ENCODE results near the gene ROR2. TPM values are rescaled to one million over a fixed set of nuclear protein-coding genes. Genes with fewer than 3 reads are reported as not detected.

ROR2 gene
- total RNA-seq, 4 donors from 2014 or later = 4.2 to 23.2 (median 11.2) TPM

DNA sequence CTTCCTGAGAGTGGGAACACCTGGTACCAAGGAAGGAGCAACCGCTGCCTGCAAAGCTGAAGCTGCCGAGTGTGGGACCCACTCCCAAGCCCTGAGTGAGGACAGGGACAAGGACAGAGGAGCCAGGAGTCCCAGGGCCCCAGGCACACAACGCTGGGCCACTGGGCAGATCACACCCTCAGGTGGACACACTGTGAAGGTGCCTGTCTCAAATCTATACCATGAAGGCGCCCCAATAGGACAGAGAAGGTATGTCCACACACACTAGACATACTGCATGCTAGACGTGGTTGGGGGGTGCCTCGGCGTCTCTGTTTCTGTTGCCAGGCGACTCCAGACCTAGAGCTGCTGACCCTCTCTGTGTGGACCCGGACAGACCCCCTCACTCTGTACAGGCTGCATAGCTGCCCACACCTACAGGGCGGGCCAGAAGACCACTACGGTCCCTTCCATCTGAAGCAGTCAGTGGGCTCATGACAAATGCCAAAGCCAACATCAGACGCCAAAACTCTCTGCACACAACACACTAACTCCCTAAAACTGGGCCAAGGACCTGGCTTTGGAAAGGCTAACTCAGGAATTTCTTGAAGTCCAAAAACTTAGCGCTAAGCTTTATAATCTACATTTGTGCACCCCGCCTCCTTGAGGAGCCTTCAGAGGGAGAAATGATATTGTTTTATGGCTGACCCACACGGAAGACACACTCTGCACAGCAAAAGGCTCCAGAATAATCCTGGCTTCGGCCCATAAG, 60.7 kb downstream of the ROR2 start:
- Histone ChIP-seq H3K4me3 (no peak overlapping the region), H3K36me3 (no peaks in the 10 kb centered on the region), H3K9me3 (no peaks in the 10 kb centered on the region), H3K27ac (peak overlapping the region in 3 of 4 donors; percentile 27 to 58 (median 44)), H3K27me3 (no peaks in the 10 kb centered on the region), H3K4me1 (peaks cover 12 to 50% (median 26%) of the 10 kb centered on the region in 4 donors)
- 68 to 75% methylated on average over 4 to 15 of the region's 16 CpGs for WGBS, 2 donors (ENCODE audit: low coverage in 1 of 2)
- in situ Hi-C loops (cut with MboI; ENCODE audit: low pct_ligation_motif_present in 1 of 4, low pct_unique_long_range_greater_than_20kb in 1 of 4, low sequenced_read_pairs in 3 of 4) = no loop called here
- DNase-seq = no peak
- intact Hi-C loops (cut with DNase I; ENCODE audit: low total_unique reads) = no loop called here
- TF ChIP-seq POLR2AphosphoS5 (IDR thresholded peaks at IDR 0.05) (no peak), POLR2A (IDR thresholded peaks at IDR 0.05) (no peak), EP300 (IDR thresholded peaks at IDR 0.05; ENCODE audit: low read depth) (no peak)
- TF ChIP-seq, protein P1, sequence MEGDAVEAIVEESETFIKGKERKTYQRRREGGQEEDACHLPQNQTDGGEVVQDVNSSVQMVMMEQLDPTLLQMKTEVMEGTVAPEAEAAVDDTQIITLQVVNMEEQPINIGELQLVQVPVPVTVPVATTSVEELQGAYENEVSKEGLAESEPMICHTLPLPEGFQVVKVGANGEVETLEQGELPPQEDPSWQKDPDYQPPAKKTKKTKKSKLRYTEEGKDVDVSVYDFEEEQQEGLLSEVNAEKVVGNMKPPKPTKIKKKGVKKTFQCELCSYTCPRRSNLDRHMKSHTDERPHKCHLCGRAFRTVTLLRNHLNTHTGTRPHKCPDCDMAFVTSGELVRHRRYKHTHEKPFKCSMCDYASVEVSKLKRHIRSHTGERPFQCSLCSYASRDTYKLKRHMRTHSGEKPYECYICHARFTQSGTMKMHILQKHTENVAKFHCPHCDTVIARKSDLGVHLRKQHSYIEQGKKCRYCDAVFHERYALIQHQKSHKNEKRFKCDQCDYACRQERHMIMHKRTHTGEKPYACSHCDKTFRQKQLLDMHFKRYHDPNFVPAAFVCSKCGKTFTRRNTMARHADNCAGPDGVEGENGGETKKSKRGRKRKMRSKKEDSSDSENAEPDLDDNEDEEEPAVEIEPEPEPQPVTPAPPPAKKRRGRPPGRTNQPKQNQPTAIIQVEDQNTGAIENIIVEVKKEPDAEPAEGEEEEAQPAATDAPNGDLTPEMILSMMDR (IDR thresholded peaks at IDR 0.05) = no peak

DNA sequence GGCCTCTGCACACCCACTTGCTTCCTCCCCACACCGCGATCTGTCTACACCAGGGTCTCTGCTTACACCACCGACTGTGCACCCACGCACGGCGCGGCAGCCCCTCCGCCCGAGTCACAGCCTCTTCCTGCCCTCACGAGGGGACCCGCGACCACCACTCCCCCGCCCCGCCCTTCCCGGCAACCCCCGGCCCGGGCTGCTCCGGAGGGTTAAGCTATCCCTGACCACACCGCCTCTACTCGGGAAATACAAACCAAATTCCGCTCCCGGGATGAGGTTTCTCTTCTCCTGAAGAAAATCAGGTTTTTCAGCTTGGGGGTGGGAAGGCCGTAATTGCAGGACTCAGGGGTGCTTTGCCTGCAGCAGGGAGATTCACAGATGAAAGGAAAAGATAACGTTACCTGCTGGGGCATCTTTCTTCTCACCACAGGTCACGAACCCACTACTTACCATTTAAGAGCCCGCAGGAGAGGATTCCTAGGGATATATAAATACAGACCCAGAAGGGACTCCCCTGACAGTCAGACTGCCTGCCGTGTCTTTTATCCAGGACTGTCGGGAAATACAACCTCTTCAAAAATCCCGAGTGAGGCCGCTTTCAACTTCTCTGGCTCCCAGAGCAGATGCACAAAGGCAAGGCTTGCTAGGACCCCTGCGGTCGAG, 63.5 kb downstream of the ROR2 start:
- DNase-seq = no peak
- Histone ChIP-seq H3K4me3 (no peak overlapping the region), H3K36me3 (no peaks in the 10 kb centered on the region), H3K4me1 (peaks cover 12 to 41% (median 25%) of the 10 kb centered on the region in 4 donors), H3K27me3 (no peaks in the 10 kb centered on the region), H3K9me3 (no peaks in the 10 kb centered on the region), H3K27ac (no peak overlapping the region)
- intact Hi-C loops (cut with DNase I; ENCODE audit: low total_unique reads) = no loop called here
- in situ Hi-C loops (cut with MboI; ENCODE audit: low pct_ligation_motif_present in 1 of 4, low pct_unique_long_range_greater_than_20kb in 1 of 4, low sequenced_read_pairs in 3 of 4) = no loop called here
- TF ChIP-seq EP300 (IDR thresholded peaks at IDR 0.05; ENCODE audit: low read depth) = no peak
- TF ChIP-seq POLR2AphosphoS5 (IDR thresholded peaks at IDR 0.05) = no peak
- TF ChIP-seq POLR2A (IDR thresholded peaks at IDR 0.05) = no peak
- TF ChIP-seq, protein P1 (IDR thresholded peaks at IDR 0.05) = no peak
- WGBS, 2 donors (ENCODE audit: low coverage in 1 of 2) = 81% methylated on average over 9 to 32 of the region's 32 CpGs

DNA sequence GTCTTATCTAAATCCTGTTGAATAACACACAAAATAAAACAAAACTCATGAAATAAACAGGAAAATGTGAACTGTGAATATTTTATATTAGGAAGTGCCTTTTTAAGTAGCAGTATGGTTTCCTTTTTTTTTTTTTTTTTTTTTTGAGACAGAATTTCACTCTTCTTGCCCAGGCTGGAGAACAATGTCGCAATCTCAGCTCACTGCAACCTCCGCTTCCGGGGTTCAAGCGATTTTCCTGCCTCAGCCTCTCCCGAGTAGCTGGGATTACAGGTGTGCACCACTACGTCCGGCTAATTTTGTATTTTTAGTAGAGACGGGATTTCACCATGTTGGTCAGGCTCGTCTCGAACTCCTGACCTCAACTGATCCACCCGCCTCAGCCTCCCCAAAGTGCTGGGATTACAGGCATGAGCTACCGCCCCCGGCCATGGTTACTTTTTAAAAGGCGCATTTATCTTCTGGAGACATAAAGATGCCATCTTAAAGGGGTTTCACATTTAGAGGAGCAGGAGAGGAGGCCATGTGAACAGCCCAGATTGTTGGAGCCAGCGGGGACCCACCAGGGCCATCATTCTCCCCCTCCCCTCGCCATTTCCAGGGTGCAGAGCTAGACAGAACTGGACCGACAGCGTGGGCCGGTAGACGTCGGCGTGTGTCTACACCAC, 64.1 kb downstream of the ROR2 start:
- H3K27me3 ChIP-seq = no peaks in the 10 kb centered on the region
- in situ Hi-C loops (cut with MboI; ENCODE audit: low pct_ligation_motif_present in 1 of 4, low pct_unique_long_range_greater_than_20kb in 1 of 4, low sequenced_read_pairs in 3 of 4) (no loop called here), intact Hi-C loops (cut with DNase I; ENCODE audit: low total_unique reads) (no loop called here)
- H3K9me3 ChIP-seq = no peaks in the 10 kb centered on the region
- no peak overlapping the region for H3K27ac ChIP-seq
- H3K4me1 ChIP-seq = peaks cover 12 to 35% (median 25%) of the 10 kb centered on the region in 4 donors
- no peak overlapping the region for H3K4me3 ChIP-seq
- DNase-seq = no peak
- no peaks in the 10 kb centered on the region for H3K36me3 ChIP-seq
- TF ChIP-seq POLR2A (IDR thresholded peaks at IDR 0.05) = no peak
- TF ChIP-seq, protein P1 (IDR thresholded peaks at IDR 0.05) = no peak
- no peak for TF ChIP-seq POLR2AphosphoS5 (IDR thresholded peaks at IDR 0.05)
- no peak for TF ChIP-seq EP300 (IDR thresholded peaks at IDR 0.05; ENCODE audit: low read depth)
- WGBS, 2 donors (ENCODE audit: low coverage in 1 of 2) = 89 to 90% methylated on average over 6 to 22 of the region's 22 CpGs
